ENCODE measurements around the gene ELAPOR1. TPM values are rescaled to one million over a fixed set of nuclear protein-coding genes. Genes with fewer than 3 reads are reported as not detected.
A peak's percentile ranks its signal among the peaks of the same experiment; 100 is the strongest.

ELAPOR1 gene
- total and polyA plus RNA-seq, 9 of the 15 experiments (the other 6 are each of a cell fraction or from before 2014, with no cell fraction given), result 0.07 to 1.2 (median 0.18) TPM

- TF ChIP-seq STAT5A (IDR thresholded peaks at IDR 0.05; ENCODE audit: borderline replicate concordance, low read length) (peak; percentile 93), ZKSCAN8 (CRISPR knock-in tag; IDR thresholded peaks at IDR 0.05) (peak; percentile 71; the same call in 1 of the 2 replicates), ZFP1 (CRISPR knock-in tag; IDR thresholded peaks at IDR 0.05) (no peak), TRIM25 (IDR thresholded peaks at IDR 0.05; ENCODE audit: borderline replicate concordance) (no peak), ZNF197 (CRISPR knock-in tag; IDR thresholded peaks at IDR 0.05; ENCODE audit: low read depth) (0 out of 2 replicates have a peak, but pooled peaks have one; percentile 72), UBTF (IDR thresholded peaks at IDR 0.05; ENCODE audit: borderline replicate concordance in 1 of 2, low read depth in 2 of 2, low read length in 2 of 2) (0 out of 4 replicates have a peak, but pooled peaks of 1 of the 2 experiments have one; percentile 47), ZNF184 (CRISPR knock-in tag; IDR thresholded peaks at IDR 0.05) (no peak), ARHGAP35 (IDR thresholded peaks at IDR 0.05; ENCODE audit: partially characterized antibody) (no peak), YY1 (IDR thresholded peaks at IDR 0.05; ENCODE audit: borderline replicate concordance in 1 of 3, control insufficient read depth in 1 of 3, extremely low read depth in 1 of 3, insufficient read depth in 3 of 3, insufficient read length in 1 of 3, insufficient replicate concordance in 2 of 3, low read depth in 1 of 3, low read length in 2 of 3) (peak in 1 of 3 experiments; percentile 51), ZBTB2 (IDR thresholded peaks at IDR 0.05) (peak; percentile 65; the same call in 1 of the 2 replicates), RB1 (IDR thresholded peaks at IDR 0.05; ENCODE audit: low read depth) (no peak), MXI1 (IDR thresholded peaks at IDR 0.05; ENCODE audit: low read depth, low read length) (0 out of 2 replicates have a peak, but pooled peaks have one; percentile 46), MYNN (IDR thresholded peaks at IDR 0.05) (peak; percentile 92), MYNN (CRISPR knock-in tag; IDR thresholded peaks at IDR 0.05) (no peak), L3MBTL2 (IDR thresholded peaks at IDR 0.05) (peak; percentile 46; the same call in 1 of the 2 replicates), BRCA1 (IDR thresholded peaks at IDR 0.05) (no peak), BRCA1 (CRISPR knock-in tag; IDR thresholded peaks at IDR 0.05) (no peak), SMC3 (conservative IDR thresholded peaks at IDR 0.05; ENCODE audit: insufficient read depth, low read depth, low read length) (0 out of 2 replicates have a peak, but pooled peaks have one; percentile 11), NR2C1 (IDR thresholded peaks at IDR 0.05) (no peak), NR2C1 (tag; IDR thresholded peaks at IDR 0.05) (0 out of 2 replicates have a peak, but pooled peaks have one; percentile 21), DMBX1 (CRISPR knock-in tag; IDR thresholded peaks at IDR 0.05; ENCODE audit: borderline replicate concordance) (peak; percentile 95)
- TF ChIP-seq, protein P1, sequence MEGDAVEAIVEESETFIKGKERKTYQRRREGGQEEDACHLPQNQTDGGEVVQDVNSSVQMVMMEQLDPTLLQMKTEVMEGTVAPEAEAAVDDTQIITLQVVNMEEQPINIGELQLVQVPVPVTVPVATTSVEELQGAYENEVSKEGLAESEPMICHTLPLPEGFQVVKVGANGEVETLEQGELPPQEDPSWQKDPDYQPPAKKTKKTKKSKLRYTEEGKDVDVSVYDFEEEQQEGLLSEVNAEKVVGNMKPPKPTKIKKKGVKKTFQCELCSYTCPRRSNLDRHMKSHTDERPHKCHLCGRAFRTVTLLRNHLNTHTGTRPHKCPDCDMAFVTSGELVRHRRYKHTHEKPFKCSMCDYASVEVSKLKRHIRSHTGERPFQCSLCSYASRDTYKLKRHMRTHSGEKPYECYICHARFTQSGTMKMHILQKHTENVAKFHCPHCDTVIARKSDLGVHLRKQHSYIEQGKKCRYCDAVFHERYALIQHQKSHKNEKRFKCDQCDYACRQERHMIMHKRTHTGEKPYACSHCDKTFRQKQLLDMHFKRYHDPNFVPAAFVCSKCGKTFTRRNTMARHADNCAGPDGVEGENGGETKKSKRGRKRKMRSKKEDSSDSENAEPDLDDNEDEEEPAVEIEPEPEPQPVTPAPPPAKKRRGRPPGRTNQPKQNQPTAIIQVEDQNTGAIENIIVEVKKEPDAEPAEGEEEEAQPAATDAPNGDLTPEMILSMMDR (IDR thresholded peaks at IDR 0.05 in 2 of 3, conservative IDR thresholded peaks at IDR 0.05 in 1 of 3; ENCODE audit: insufficient read depth in 2 of 3, low read depth in 1 of 3, low read length in 3 of 3), result peak in 1 of 3 experiments; percentile 10; a peak in 1 of 6 replicates
These were observed 20.5 kb downstream of the ELAPOR1 start (continued) for GRCh38 chr1:109134423-109134822.

Data from K562 (cell line).